H1 (cell line): ENCODE results near the gene MAMSTR. TPM values are rescaled to one million over a fixed set of nuclear protein-coding genes. Genes with fewer than 3 reads are reported as not detected.
A peak's percentile ranks its signal among the peaks of the same experiment; 100 is the strongest.

ENCODE experiments used
- BACH1 ChIP-seq: IDR thresholded peaks from 2 replicates; pipeline ENCODE4 v1.6.1; 2012; ENCODE audit warnings: low read length, improper control_type of control experiment
- CHD1 ChIP-seq: IDR thresholded peaks from 2 replicates; pipeline ENCODE4 v1.6.1; 2012; ENCODE audit warnings: low read depth, low read length, improper control_type of control experiment
- NANOG ChIP-seq: IDR thresholded peaks from 2 replicates; pipeline ENCODE4 v1.6.1; 2011; ENCODE audit warnings: low read length, low read depth, mild to moderate bottlenecking, inconsistent platforms; ENCODE audit not compliant: insufficient read depth, poor library complexity, severe bottlenecking
- SP1 ChIP-seq: IDR thresholded peaks from 2 replicates; pipeline ENCODE4 v1.6.1; 2011; ENCODE audit warnings: low read depth, low read length
- TCF12 ChIP-seq: IDR thresholded peaks from 2 replicates; pipeline ENCODE4 v1.6.1; 2011; ENCODE audit warnings: low read depth, mild to moderate bottlenecking, low read length
- polyA plus RNA-seq, 7 experiments: library from polyadenylated mRNA; depleted of rRNA in 3 of 7; stranded (reverse) in 5 of 7; unstranded in 2 of 7; fragments of >200 nt in 5 of 7; fragments of 200-250 nt in 2 of 7; gene quantifications; 1 replicate in 5 of 7; 2 replicates in 1 of 7; 4 replicates in 1 of 7; pipeline versions ENCODE4 v1.2.1 to v1.2.3, GENCODE V29; 2011 to 2013; ENCODE audit warnings: missing spikeins in 2 of 7, mixed read lengths in 2 of 7
- total RNA-seq: library from RNA; stranded (reverse); fragmentation: NEBNext Ultra II Directional; extraction: Animal tissue kit (Norgen Biotek cat#: 25700); gene quantifications from 2 replicates; pipeline ENCODE4 v1.2.1, GENCODE V29; 2021
- TF ChIP-seq, protein P1 (sequence below): IDR thresholded peaks from 2 replicates; pipeline ENCODE4 v1.6.1; 2012; ENCODE audit warnings: inconsistent platforms

The MAMSTR gene
- total and polyA plus RNA-seq, 2 of the 8 experiments (the other 6 are each of a cell fraction or from before 2014, with no cell fraction given), result 2.0 to 2.3 TPM

DNA sequence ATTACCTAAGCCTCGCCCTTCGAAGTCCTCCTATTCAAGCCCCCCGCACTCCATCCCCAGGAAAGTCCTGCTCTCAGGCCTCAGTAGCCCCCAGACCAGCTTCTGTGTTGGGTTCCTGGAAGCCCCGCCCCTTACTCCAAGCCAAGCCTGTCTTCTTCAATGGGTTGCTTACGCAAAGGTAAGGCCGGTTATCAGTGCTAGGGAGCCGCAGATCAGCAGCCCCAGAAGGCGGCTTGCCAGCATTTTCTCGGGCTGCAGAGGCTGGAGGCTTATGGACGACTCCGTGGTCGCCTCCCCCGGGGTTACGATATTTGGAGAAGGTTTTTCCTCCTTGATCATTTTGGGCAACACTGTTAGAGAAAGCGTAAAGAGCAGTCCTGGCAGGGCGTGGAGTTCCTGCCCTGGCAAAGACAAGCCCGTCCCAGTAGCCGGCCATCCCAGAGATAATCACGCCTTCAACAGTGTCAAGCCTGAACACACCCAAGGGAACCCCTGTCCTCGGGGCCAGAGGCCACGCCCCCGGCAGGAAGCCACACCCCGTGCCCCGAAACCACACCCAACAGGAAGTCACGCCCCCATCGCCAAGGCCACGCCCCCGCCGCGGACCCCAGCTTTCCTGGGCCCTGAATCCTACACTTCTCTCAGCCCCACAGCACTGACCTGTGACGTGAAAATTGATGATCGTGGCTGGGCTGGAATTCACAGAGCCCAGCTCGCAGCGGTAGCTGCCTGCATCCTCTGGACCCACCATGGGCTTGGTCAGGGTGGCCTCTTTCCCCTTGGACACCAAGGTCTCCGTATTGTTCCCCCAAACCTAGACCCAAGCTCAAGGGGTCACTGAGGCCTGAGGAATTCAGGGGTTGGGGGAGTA, 21.8 kb upstream of the MAMSTR start (continued):
- TF ChIP-seq SP1 (0 out of 2 replicates have a peak, but pooled peaks have one; percentile 42), CHD1 (no peak), NANOG (no peak), TCF12 (no peak), BACH1 (no peak)
- TF ChIP-seq, protein P1, sequence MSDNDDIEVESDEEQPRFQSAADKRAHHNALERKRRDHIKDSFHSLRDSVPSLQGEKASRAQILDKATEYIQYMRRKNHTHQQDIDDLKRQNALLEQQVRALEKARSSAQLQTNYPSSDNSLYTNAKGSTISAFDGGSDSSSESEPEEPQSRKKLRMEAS, result peak; percentile 10; the same call in 1 of the 2 replicates
